RWPE1 (cell line): ENCODE data around the gene IKZF1.

Source experiments
- CTCF ChIA-PET: fragments of 350-600 bp; sonication (Branson Sonifier 250); formaldehyde crosslinking; extraction: SDS; loops from one replicate; lab custom pipeline; 2021; lab: Yijun Ruan, JAX
- POLR2A ChIA-PET: fragments of 400-600 bp; formaldehyde crosslinking; extraction: SDS; loops from one replicate; lab custom pipeline; 2020; ENCODE audit warnings: antibody characterized with exemption; ENCODE audit not compliant: low non-redundant PET; lab: Yijun Ruan, JAX
- DNase-seq: peaks from one replicate; pipeline ENCODE4 v3.0.0; 2012; ENCODE audit warnings: low spot score
- H3K27ac ChIP-seq: fragments of 450-650 bp; 2 replicates; pipeline ENCODE4 v1.5.1; 2017
- TF ChIP-seq, protein P1 (sequence below): fragments of 450-650 bp; conservative IDR thresholded peaks from 2 replicates; pipeline ENCODE4 v1.5.1; 2017; ENCODE audit warnings: low read depth, mild to moderate bottlenecking

Gene IKZF1

DNA sequence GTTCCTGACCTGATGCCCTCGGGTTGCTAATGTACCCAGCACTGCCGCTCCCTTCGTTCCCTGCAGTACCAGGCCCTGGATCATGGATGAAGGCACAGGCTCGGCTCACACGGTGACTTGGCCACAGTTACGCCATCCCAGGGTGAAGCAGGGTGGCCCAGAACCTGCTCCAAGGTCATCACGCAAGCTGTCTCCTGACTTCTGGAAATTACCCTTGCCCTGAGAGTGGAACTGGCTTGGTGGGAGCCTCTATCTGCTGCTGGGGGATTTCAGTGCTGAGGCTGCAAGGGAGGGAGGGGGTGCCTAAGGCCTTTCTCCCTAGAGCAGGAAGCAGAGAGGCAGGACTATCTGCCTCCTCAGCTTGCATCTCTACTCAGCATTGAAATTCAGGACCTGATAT is 109.0 kb downstream of the IKZF1 start:
- no peak for DNase-seq
- ChIA-PET CTCF (no interaction called here), POLR2A (no interaction called here)
- TF ChIP-seq, protein P1, sequence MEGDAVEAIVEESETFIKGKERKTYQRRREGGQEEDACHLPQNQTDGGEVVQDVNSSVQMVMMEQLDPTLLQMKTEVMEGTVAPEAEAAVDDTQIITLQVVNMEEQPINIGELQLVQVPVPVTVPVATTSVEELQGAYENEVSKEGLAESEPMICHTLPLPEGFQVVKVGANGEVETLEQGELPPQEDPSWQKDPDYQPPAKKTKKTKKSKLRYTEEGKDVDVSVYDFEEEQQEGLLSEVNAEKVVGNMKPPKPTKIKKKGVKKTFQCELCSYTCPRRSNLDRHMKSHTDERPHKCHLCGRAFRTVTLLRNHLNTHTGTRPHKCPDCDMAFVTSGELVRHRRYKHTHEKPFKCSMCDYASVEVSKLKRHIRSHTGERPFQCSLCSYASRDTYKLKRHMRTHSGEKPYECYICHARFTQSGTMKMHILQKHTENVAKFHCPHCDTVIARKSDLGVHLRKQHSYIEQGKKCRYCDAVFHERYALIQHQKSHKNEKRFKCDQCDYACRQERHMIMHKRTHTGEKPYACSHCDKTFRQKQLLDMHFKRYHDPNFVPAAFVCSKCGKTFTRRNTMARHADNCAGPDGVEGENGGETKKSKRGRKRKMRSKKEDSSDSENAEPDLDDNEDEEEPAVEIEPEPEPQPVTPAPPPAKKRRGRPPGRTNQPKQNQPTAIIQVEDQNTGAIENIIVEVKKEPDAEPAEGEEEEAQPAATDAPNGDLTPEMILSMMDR: no peak
- H3K27ac ChIP-seq: no peak overlapping the region

- no peak overlapping the region for H3K27ac ChIP-seq
- ChIA-PET CTCF (interaction anchor here (0.6 to 4.1 kb wide), 2 partner anchors 210 to 233 kb away, joined by 3 to 41 read pairs; no protein-coding TSS in a partner anchor), POLR2A (no interaction called here)
- DNase-seq: no peak
- TF ChIP-seq, protein P1: no peak
Observed at GRCh38 chr7:50415844-50416364, 111.4 kb downstream of the IKZF1 start.

GRCh38 chr7:50416527-50417182 is 112.1 kb downstream of the IKZF1 start:
- TF ChIP-seq, protein P1: no peak
- POLR2A ChIA-PET: no interaction called here
- no peak for DNase-seq
- CTCF ChIA-PET: interaction anchor here (0.6 to 4.1 kb wide), 2 partner anchors 210 to 234 kb away, joined by 3 to 41 read pairs; no protein-coding TSS in a partner anchor
- H3K27ac ChIP-seq: no peak overlapping the region

DNA sequence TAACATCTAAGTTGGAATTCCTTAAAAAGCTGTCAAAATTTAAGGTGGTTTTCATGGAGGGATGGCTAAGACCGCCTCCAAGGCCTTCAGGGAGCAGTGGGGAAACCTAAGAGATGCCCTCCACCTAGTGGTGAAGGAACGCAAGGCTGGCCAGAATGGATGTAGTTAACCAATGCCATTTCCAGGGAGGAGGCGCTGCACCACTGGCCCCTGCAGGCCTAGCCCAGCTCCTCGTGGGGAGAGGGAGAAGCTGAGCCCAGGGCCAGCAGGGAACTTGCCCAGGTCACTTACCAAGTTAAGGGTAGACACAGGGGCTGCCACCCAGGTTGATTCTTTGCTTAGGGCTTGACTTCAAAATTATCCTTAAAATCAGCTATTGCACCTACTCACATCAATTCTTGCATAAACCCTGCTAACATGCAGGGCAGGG is 113.6 kb downstream of the IKZF1 start:
- H3K27ac ChIP-seq: no peak overlapping the region
- TF ChIP-seq, protein P1: peak; percentile 93
- DNase-seq: peak; percentile 80
- ChIA-PET POLR2A (no interaction called here), CTCF (interaction anchor here (0.6 to 4.1 kb wide), 8 partner anchors 11 to 352 kb away, joined by 3 to 41 read pairs (median 4); no protein-coding TSS in a partner anchor)

GRCh38 chr7:50418526-50419290 is 114.2 kb downstream of the IKZF1 start:
- TF ChIP-seq, protein P1: no peak
- no peak for DNase-seq

DNA sequence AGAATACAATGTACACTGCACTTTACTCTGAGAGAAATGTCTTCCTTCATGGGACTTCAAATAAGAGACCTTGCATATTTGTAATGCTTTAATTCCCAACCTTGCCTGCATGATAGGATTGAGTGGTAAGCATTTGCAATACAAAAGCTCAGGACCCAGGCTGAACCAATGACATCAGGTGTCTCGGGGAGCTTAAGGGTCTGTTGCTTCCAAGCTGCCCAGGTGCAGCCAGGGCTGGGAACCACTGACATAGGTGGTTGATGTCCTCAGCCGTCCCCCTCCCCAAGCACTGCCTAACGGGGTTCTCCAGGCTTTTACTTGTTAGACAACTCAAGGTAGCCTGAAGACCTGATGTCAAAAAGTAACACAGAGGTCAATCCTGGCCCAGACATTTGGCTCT is 116.5 kb downstream of the IKZF1 start:
- H3K27ac ChIP-seq: no peak overlapping the region
- CTCF ChIA-PET: interaction anchor here (0.6 to 1.0 kb wide), 3 partner anchors 18 to 216 kb away, joined by 3 to 6 read pairs (median 5); partner anchors contain the start of gene FIGNL1
- POLR2A ChIA-PET: no interaction called here
- TF ChIP-seq, protein P1: no peak
- no peak for DNase-seq

More at GRCh38 chr7:50418526-50419290, 114.2 kb downstream of the IKZF1 start:
- no peak overlapping the region for H3K27ac ChIP-seq
- POLR2A ChIA-PET: no interaction called here
- CTCF ChIA-PET: interaction anchor here (0.6 to 4.1 kb wide), 6 partner anchors 64 to 352 kb away, joined by 3 to 41 read pairs (median 3); no protein-coding TSS in a partner anchor
